B cell (primary cell): Measurements from ENCODE around the gene DUSP1. TPM values are rescaled to one million over a fixed set of nuclear protein-coding genes. Genes with fewer than 3 reads are reported as not detected.
A peak's percentile ranks its signal among the peaks of the same experiment; 100 is the strongest.

Source experiments
- ATAC-seq: fragments of 200-7000 bp; cut with Tn5 transposase; one replicate; pipeline ENCODE4 v1.10.0; 2021; ENCODE audit warnings: low read depth, mild to moderate bottlenecking, moderate number of reproducible peaks, moderate library complexity
- CTCF ChIA-PET: fragments of 350-600 bp; sonication (Branson Sonifier 250); formaldehyde crosslinking; loops from one replicate; lab custom pipeline; 2021; ENCODE audit warnings: antibody characterized with exemption, inconsistent platforms; lab: Charles Lee
- POLR2A ChIA-PET: fragments of 350-600 bp; sonication (Branson Sonifier 250); formaldehyde crosslinking; loops from one replicate; lab custom pipeline; 2021; ENCODE audit warnings: antibody characterized with exemption; lab: Charles Lee
- DNase-seq: peaks from one replicate; pipeline ENCODE4 v3.0.0; 2013
- H2AFZ ChIP-seq: 2 replicates; pipeline ENCODE4 v1.6.1; 2012; ENCODE audit warnings: mild to moderate bottlenecking, low read depth, low read length; ENCODE audit not compliant: insufficient read depth, poor library complexity, severe bottlenecking
- H3K27ac ChIP-seq, 2 donors: 1 replicate in 1 of 2; 2 replicates in 1 of 2; pipeline ENCODE4 v1.5.1; 2012 to 2013; ENCODE audit warnings: low read length in 2 of 2, mild to moderate bottlenecking in 2 of 2, moderate library complexity in 1 of 2
- H3K27me3 ChIP-seq, 4 experiments: fragments of 200-600 bp in 1 of 4; sonication (generic) in 1 of 4; replicated peaks in 1 of 4; 1 replicate in 2 of 4; 2 replicates in 2 of 4; pipeline versions ENCODE4 v1.6.1 to v1.7.0; 2013 to 2016; ENCODE audit warnings: low read length in 3 of 4, mild to moderate bottlenecking in 2 of 4, mixed read lengths in 1 of 4, moderate library complexity in 1 of 4; ENCODE audit not compliant: insufficient read depth in 4 of 4, control insufficient read depth in 3 of 4; ENCODE audit errors: control extremely low read depth in 1 of 4
- H3K36me3 ChIP-seq, 2 experiments: replicated peaks in 1 of 2; 1 replicate in 1 of 2; 2 replicates in 1 of 2; pipeline versions ENCODE4 v1.6.1 to v1.7.1; 2013; ENCODE audit warnings: low read length in 1 of 2; ENCODE audit not compliant: insufficient read depth in 2 of 2, control insufficient read depth in 1 of 2; ENCODE audit errors: control extremely low read depth in 1 of 2, extremely low read depth in 1 of 2
- H3K4me1 ChIP-seq, 2 donors: fragments of 200-600 bp in 1 of 2; sonication (generic) in 1 of 2; 1 replicate in 1 of 2; 2 replicates in 1 of 2; pipeline versions ENCODE4 v1.5.1 to v1.6.1; 2013 to 2017; ENCODE audit warnings: low read length in 2 of 2; ENCODE audit not compliant: control insufficient read depth in 2 of 2, insufficient read depth in 2 of 2
- H3K4me2 ChIP-seq: replicated peaks from 2 replicates; pipeline ENCODE3; 2012; ENCODE audit warnings: mild to moderate bottlenecking, low read depth, low read length; ENCODE audit not compliant: poor library complexity, severe bottlenecking
- H3K4me3 ChIP-seq, 5 experiments: fragments of 200-600 bp in 1 of 5; sonication (generic) in 1 of 5; 1 replicate in 3 of 5; 2 replicates in 2 of 5; pipeline versions ENCODE4 v1.5.1 to v1.7.0; 2011 to 2016; ENCODE audit warnings: low read length in 4 of 5, mild to moderate bottlenecking in 4 of 5, low read depth in 2 of 5, control low read depth in 1 of 5, moderate library complexity in 1 of 5; ENCODE audit not compliant: insufficient read depth in 1 of 5; ENCODE audit errors: control extremely low read depth in 1 of 5, extremely low read depth in 1 of 5
- H3K79me2 ChIP-seq: fragments of 200-600 bp; sonication (generic); one replicate; pipeline ENCODE4 v1.6.0; 2016; ENCODE audit warnings: low read length; ENCODE audit not compliant: control insufficient read depth, insufficient read depth
- H3K9ac ChIP-seq: fragments of 200-600 bp; sonication (generic); 2 replicates; pipeline ENCODE4 v1.6.1; 2017; ENCODE audit warnings: mild to moderate bottlenecking, low read length, moderate library complexity
- H3K9me3 ChIP-seq, 3 donors: one replicate each; pipeline versions ENCODE4 v1.6.1 to v1.7.1; 2013; ENCODE audit warnings: low read length in 2 of 3; ENCODE audit not compliant: control insufficient read depth in 2 of 3, insufficient read depth in 1 of 3; ENCODE audit errors: control extremely low read depth in 1 of 3
- H4K20me1 ChIP-seq: 2 replicates; pipeline ENCODE4 v1.6.0; 2012; ENCODE audit warnings: mild to moderate bottlenecking, low read length; ENCODE audit not compliant: insufficient read depth, control insufficient read depth, poor library complexity, severe bottlenecking
- H3K27ac Mint-ChIP-seq: one replicate; pipeline ENCODE4 v1.8.0; 2021; ENCODE audit warnings: mixed read lengths
- H3K27me3 Mint-ChIP-seq: one replicate; pipeline ENCODE4 v1.8.0; 2021; ENCODE audit warnings: mixed read lengths
- H3K4me1 Mint-ChIP-seq: one replicate; pipeline ENCODE4 v1.8.0; 2021; ENCODE audit warnings: mixed read lengths
- H3K4me3 Mint-ChIP-seq: one replicate; pipeline ENCODE4 v1.8.0; 2021; ENCODE audit warnings: mixed read lengths
- H3K9me3 Mint-ChIP-seq: one replicate; pipeline ENCODE4 v1.8.0; 2022; ENCODE audit warnings: mixed read lengths; ENCODE audit not compliant: insufficient read depth
- EZH2 ChIP-seq: IDR thresholded peaks from 2 replicates; pipeline ENCODE4 v1.6.1; 2012; ENCODE audit warnings: borderline replicate concordance, low read depth, mild to moderate bottlenecking, moderate library complexity, low read length; ENCODE audit not compliant: insufficient read depth, poor library complexity, severe bottlenecking
- WGBS: methylation state at CpG from one replicate; pipeline ENCODE4 v1.1.5; 2013; ENCODE audit warnings: missing lambda C conversion rate; ENCODE audit not compliant: insufficient coverage; 5-methylcytosine and 5-hydroxymethylcytosine counted together
- intact Hi-C: fragments of 100-400 bp; cut with micrococcal nuclease; formaldehyde crosslinking; loops from one replicate; pipeline ENCODE4 v1.10.0; 2022
- polyA plus RNA-seq: library from polyadenylated mRNA; depleted of rRNA; stranded (reverse); fragments of >200 nt; gene quantifications from 2 replicates; pipeline ENCODE4 v1.2.3, GENCODE V29; 2012
- total RNA-seq, 2 donors: library from RNA; stranded (reverse); fragments of 120-200 nt in 1 of 2; gene quantifications; 1 replicate in 1 of 2; 2 replicates in 1 of 2; pipeline versions ENCODE4 v1.2.3 to v1.2.4, GENCODE V29; 2013 to 2022
- TF ChIP-seq, protein P1 (sequence below): fragments of 200-600 bp; IDR thresholded peaks from one replicate; pipeline ENCODE4 v1.8.0; 2022; ENCODE audit warnings: antibody characterized with exemption, mild to moderate bottlenecking

DUSP1 gene
- total and polyA plus RNA-seq, 2 donors (not counting 1 experiment from before 2014, with no cell fraction given): 71.2 to 4,228 TPM

- H3K9ac ChIP-seq: peak overlapping the region; percentile 79
- H3K4me1 ChIP-seq: peaks cover 33 to 42% of the 10 kb centered on the region in 2 donors
- peaks cover 21% of the 10 kb centered on the region for H4K20me1 ChIP-seq
- no peaks in the 10 kb centered on the region for H3K9me3 Mint-ChIP-seq
- peaks cover 59% of the 10 kb centered on the region for H3K4me1 Mint-ChIP-seq
- 2% methylated on average over 17 of the region's 24 CpGs for WGBS
- no peak overlapping the region for H2AFZ ChIP-seq
- H3K27me3 Mint-ChIP-seq: no peaks in the 10 kb centered on the region
- DNase-seq (peak; percentile 99), ATAC-seq (peak; percentile 78)
- peaks cover 10% of the 10 kb centered on the region for H3K79me2 ChIP-seq
- peak overlapping the region; percentile 94 for H3K27ac Mint-ChIP-seq
- TF ChIP-seq EZH2: no peak
- TF ChIP-seq, protein P1, sequence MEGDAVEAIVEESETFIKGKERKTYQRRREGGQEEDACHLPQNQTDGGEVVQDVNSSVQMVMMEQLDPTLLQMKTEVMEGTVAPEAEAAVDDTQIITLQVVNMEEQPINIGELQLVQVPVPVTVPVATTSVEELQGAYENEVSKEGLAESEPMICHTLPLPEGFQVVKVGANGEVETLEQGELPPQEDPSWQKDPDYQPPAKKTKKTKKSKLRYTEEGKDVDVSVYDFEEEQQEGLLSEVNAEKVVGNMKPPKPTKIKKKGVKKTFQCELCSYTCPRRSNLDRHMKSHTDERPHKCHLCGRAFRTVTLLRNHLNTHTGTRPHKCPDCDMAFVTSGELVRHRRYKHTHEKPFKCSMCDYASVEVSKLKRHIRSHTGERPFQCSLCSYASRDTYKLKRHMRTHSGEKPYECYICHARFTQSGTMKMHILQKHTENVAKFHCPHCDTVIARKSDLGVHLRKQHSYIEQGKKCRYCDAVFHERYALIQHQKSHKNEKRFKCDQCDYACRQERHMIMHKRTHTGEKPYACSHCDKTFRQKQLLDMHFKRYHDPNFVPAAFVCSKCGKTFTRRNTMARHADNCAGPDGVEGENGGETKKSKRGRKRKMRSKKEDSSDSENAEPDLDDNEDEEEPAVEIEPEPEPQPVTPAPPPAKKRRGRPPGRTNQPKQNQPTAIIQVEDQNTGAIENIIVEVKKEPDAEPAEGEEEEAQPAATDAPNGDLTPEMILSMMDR: no peak
- CTCF ChIA-PET: interaction anchor here (0.8 to 1.8 kb wide), 11 partner anchors 9 to 167 kb away, joined by 3 to 14 read pairs (median 3); no protein-coding TSS in a partner anchor
- POLR2A ChIA-PET: interaction anchor here (0.6 to 2.0 kb wide), 8 partner anchors 42 to 292 kb away, joined by 3 to 8 read pairs (median 4); partner anchors contain the start of genes ATP6V0E1 and RPL26L1
- peaks cover 6 to 28% of the 10 kb centered on the region in 2 experiments for H3K36me3 ChIP-seq
- no peaks in the 10 kb centered on the region for H3K27me3 ChIP-seq
- peak overlapping the region; percentile 83 for H3K4me3 Mint-ChIP-seq
- peak overlapping the region; percentile 92 for H3K4me2 ChIP-seq
- peak overlapping the region; percentile 92 to 94 for H3K27ac ChIP-seq
- H3K4me3 ChIP-seq: peak overlapping the region; percentile 27 to 74 (median 52)
- H3K9me3 ChIP-seq: no peaks in the 10 kb centered on the region
- intact Hi-C loops: loop anchor here (1.0 to 10.0 kb wide), 8 partner anchors 48 to 850 kb away; partner anchors contain the start of genes BOD1, CREBRF, ERGIC1 and STK10
Measured at GRCh38 chr5:172764861-172765765, 5.9 kb downstream of the DUSP1 start.

- no peak overlapping the region for H3K4me3 Mint-ChIP-seq
- H3K4me1 Mint-ChIP-seq: peaks cover 40% of the 10 kb centered on the region
- H3K27me3 Mint-ChIP-seq: peaks cover 6% of the 10 kb centered on the region
- Histone ChIP-seq H3K4me2 (no peak overlapping the region), H3K36me3 (peaks cover 0 to 8% of the 10 kb centered on the region in 2 experiments), H3K79me2 (no peaks in the 10 kb centered on the region), H2AFZ (no peak overlapping the region), H3K4me3 (no peak overlapping the region), H3K9ac (no peak overlapping the region), H4K20me1 (peaks cover under 1% of the 10 kb centered on the region), H3K27me3 (no peaks in the 10 kb centered on the region), H3K4me1 (peaks cover 21 to 27% of the 10 kb centered on the region in 2 donors), H3K9me3 (no peaks in the 10 kb centered on the region), H3K27ac (no peak overlapping the region)
- TF ChIP-seq, protein P1: no peak
- no peak for TF ChIP-seq EZH2
- H3K27ac Mint-ChIP-seq: peak overlapping the region; percentile 89
- CTCF ChIA-PET: no interaction called here
- WGBS: 99% methylated on average over 15 of the region's 21 CpGs
- no peak for ATAC-seq
- no peak for DNase-seq
- intact Hi-C loops: loop anchor here (10.0 kb wide), 1 partner anchor 852 kb away; the partner anchor contains the start of gene BOD1
- no peaks in the 10 kb centered on the region for H3K9me3 Mint-ChIP-seq
- POLR2A ChIA-PET: no interaction called here
Measured at GRCh38 chr5:172763120-172763464, 7.9 kb downstream of the DUSP1 start.
